Measurements from ENCODE around the gene FAM72A. TPM values are rescaled to one million over a fixed set of nuclear protein-coding genes. Genes with fewer than 3 reads are reported as not detected.
"Not testable (repeated sequence)": the region's sequence is repeated elsewhere in the genome, so short reads cannot be mapped to it uniquely, and the experiment has no call there.

FAM72A gene
- total RNA-seq, 1 experiment from 2014 or later = 29.0 TPM

DNA sequence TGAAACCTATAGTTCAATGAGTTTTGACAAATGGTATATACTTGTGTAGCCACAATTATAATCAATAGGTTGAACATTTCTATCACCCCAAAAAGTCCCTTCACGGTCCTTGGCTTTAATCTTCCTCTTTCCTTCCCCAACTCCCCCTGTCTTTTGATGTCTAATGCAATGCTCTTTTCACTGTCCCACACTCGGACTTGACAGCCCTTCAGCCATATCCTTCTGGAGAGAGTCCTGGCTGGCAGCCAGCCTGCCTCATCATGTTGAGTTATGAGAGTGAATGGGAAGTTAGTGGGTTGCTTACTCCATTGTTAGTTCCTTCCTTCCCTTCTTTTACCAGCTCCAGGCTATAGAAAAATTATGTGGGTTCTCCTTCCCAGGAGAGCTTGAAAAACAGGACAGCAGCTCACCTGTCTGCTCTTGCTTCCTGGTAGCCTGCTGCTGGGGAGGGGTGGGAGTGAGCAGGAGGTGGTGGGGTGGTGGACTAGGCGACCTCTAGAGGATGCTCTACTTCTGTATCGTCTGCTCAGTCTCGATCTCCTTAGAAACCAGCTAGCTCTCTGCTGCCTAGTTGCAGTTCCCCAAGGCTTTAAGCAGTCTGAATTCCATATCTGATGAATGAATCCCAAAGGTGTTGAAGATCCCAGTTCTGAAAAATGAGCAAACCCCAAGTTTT lies 30.5 kb upstream of the FAM72A start:
- H3K4me1 ChIP-seq (ENCODE audit: low read length); H3K79me2 ChIP-seq (ENCODE audit: low read length); H3K9ac ChIP-seq (ENCODE audit: low read length); H4K20me1 ChIP-seq (ENCODE audit: insufficient read depth, low read depth, low read length); H3K9me2 ChIP-seq (replicated peaks; ENCODE audit: insufficient read depth, low read length); DNase-seq; H3K9me3 ChIP-seq (ENCODE audit: low read length); H3K27me3 ChIP-seq (ENCODE audit: low read length); H3K4me3 ChIP-seq (ENCODE audit: low read length); H3K4me2 ChIP-seq (ENCODE audit: low read depth, low read length, poor library complexity, severe bottlenecking); H3K36me3 ChIP-seq (ENCODE audit: insufficient read depth, low read length); H3K27ac ChIP-seq (ENCODE audit: low read length); H2AFZ ChIP-seq (ENCODE audit: low read length): not testable (repeated sequence)

- H3K4me3 ChIP-seq (ENCODE audit: low read length); H3K4me2 ChIP-seq (ENCODE audit: low read depth, low read length, poor library complexity, severe bottlenecking); DNase-seq; H4K20me1 ChIP-seq (ENCODE audit: insufficient read depth, low read depth, low read length); H3K9me3 ChIP-seq (ENCODE audit: low read length); H3K9ac ChIP-seq (ENCODE audit: low read length); H3K36me3 ChIP-seq (ENCODE audit: insufficient read depth, low read length); H3K4me1 ChIP-seq (ENCODE audit: low read length); H3K9me2 ChIP-seq (replicated peaks; ENCODE audit: insufficient read depth, low read length); H3K79me2 ChIP-seq (ENCODE audit: low read length); H3K27me3 ChIP-seq (ENCODE audit: low read length); H2AFZ ChIP-seq (ENCODE audit: low read length); H3K27ac ChIP-seq (ENCODE audit: low read length): not testable (repeated sequence)
These were observed 29.4 kb upstream of the FAM72A start for GRCh38 chr1:206231989-206232388.

DNA sequence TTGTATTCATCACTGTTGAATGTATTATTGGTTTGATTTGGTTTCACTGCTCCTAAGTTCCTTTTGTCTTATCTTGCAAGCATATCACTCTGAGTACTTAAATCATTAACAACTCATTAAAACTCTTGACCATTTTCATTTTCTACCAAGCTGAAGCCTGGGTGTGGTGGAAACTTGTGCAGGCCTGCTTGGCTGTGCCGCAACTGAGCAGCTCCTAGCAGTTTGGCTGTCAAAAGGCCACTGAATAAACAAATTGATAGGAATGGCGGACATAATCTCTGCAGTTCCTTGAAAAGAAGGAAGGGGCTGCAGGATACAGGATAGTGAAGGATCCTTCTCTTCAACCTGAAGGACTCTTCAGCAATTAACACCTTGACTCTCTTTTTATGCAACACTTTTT lies 26.6 kb upstream of the FAM72A start:
- H3K9ac ChIP-seq (ENCODE audit: low read length); H3K27me3 ChIP-seq (ENCODE audit: low read length); H3K36me3 ChIP-seq (ENCODE audit: insufficient read depth, low read length); H4K20me1 ChIP-seq (ENCODE audit: insufficient read depth, low read depth, low read length); H3K4me3 ChIP-seq (ENCODE audit: low read length); H3K27ac ChIP-seq (ENCODE audit: low read length); H3K9me2 ChIP-seq (replicated peaks; ENCODE audit: insufficient read depth, low read length); H3K9me3 ChIP-seq (ENCODE audit: low read length); H3K79me2 ChIP-seq (ENCODE audit: low read length); H2AFZ ChIP-seq (ENCODE audit: low read length); H3K4me1 ChIP-seq (ENCODE audit: low read length); DNase-seq; H3K4me2 ChIP-seq (ENCODE audit: low read depth, low read length, poor library complexity, severe bottlenecking): not testable (repeated sequence)

DNA sequence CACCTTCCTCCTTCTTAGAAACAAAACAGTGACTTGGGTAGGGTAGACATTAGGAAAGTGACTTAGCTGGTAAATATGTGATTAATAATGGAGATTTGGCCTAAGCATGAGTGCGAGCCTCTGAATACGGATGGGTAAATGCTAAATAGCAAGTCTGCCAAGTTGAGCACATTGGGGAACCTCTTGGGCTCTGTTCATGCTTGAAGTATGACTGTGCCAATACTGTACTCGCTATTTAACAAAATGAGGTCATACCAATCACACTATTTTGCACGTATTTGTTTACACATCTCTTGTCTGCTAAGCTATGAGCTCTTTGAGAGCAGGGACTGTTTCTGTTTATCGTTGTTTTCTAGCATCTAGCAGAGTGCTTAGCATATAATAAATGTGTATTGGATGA lies 24.2 kb upstream of the FAM72A start:
- H4K20me1 ChIP-seq (ENCODE audit: insufficient read depth, low read depth, low read length); H3K27ac ChIP-seq (ENCODE audit: low read length): not testable (repeated sequence)

GRCh38 chr1:206225386-206225785 lies 22.7 kb upstream of the FAM72A start:
- H3K4me2 ChIP-seq (ENCODE audit: low read depth, low read length, poor library complexity, severe bottlenecking); H2AFZ ChIP-seq (ENCODE audit: low read length); H3K9me2 ChIP-seq (replicated peaks; ENCODE audit: insufficient read depth, low read length); H3K9me3 ChIP-seq (ENCODE audit: low read length); H3K4me1 ChIP-seq (ENCODE audit: low read length); H4K20me1 ChIP-seq (ENCODE audit: insufficient read depth, low read depth, low read length); H3K79me2 ChIP-seq (ENCODE audit: low read length); H3K4me3 ChIP-seq (ENCODE audit: low read length); H3K36me3 ChIP-seq (ENCODE audit: insufficient read depth, low read length); H3K27me3 ChIP-seq (ENCODE audit: low read length); H3K9ac ChIP-seq (ENCODE audit: low read length); DNase-seq; H3K27ac ChIP-seq (ENCODE audit: low read length): not testable (repeated sequence)

More for the DNA sequence above, 24.2 kb upstream of the FAM72A start:
- H3K36me3 ChIP-seq (ENCODE audit: insufficient read depth, low read length); H3K4me1 ChIP-seq (ENCODE audit: low read length); H3K4me2 ChIP-seq (ENCODE audit: low read depth, low read length, poor library complexity, severe bottlenecking); H3K9me3 ChIP-seq (ENCODE audit: low read length); H2AFZ ChIP-seq (ENCODE audit: low read length); H3K9ac ChIP-seq (ENCODE audit: low read length); H3K9me2 ChIP-seq (replicated peaks; ENCODE audit: insufficient read depth, low read length); DNase-seq; H3K27me3 ChIP-seq (ENCODE audit: low read length); H3K4me3 ChIP-seq (ENCODE audit: low read length); H3K79me2 ChIP-seq (ENCODE audit: low read length): not testable (repeated sequence)

GRCh38 chr1:206224190-206224776 lies 21.6 kb upstream of the FAM72A start:
- not testable (repeated sequence) for H2AFZ ChIP-seq (ENCODE audit: low read length); H3K27me3 ChIP-seq (ENCODE audit: low read length); H3K9me3 ChIP-seq (ENCODE audit: low read length); H3K36me3 ChIP-seq (ENCODE audit: insufficient read depth, low read length); H3K9me2 ChIP-seq (replicated peaks; ENCODE audit: insufficient read depth, low read length); H3K4me1 ChIP-seq (ENCODE audit: low read length); H4K20me1 ChIP-seq (ENCODE audit: insufficient read depth, low read depth, low read length); H3K4me2 ChIP-seq (ENCODE audit: low read depth, low read length, poor library complexity, severe bottlenecking); H3K4me3 ChIP-seq (ENCODE audit: low read length); H3K79me2 ChIP-seq (ENCODE audit: low read length); H3K27ac ChIP-seq (ENCODE audit: low read length); DNase-seq; H3K9ac ChIP-seq (ENCODE audit: low read length)

DNA sequence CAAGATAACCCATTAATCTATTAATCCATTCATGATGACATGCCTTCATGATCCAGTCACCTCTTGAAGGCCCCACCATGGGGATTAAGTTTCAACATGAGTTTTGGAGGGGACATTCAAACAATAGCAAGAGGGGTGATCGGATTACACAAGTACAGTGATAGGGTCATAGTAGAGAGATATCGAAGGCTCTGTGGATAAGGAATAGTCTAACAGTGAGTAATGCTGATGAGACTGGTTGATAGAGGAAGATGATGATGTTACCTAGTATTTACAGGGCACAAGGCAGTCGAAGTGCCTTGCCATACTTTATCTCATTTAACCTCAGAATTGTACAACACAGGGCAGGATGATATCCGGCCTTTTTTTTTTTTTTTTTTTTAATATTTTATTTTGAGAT lies 18.9 kb upstream of the FAM72A start:
- H4K20me1 ChIP-seq (ENCODE audit: insufficient read depth, low read depth, low read length); H3K27me3 ChIP-seq (ENCODE audit: low read length); H3K36me3 ChIP-seq (ENCODE audit: insufficient read depth, low read length); H3K79me2 ChIP-seq (ENCODE audit: low read length); DNase-seq; H3K4me2 ChIP-seq (ENCODE audit: low read depth, low read length, poor library complexity, severe bottlenecking); H3K9me2 ChIP-seq (replicated peaks; ENCODE audit: insufficient read depth, low read length); H3K9ac ChIP-seq (ENCODE audit: low read length); H3K4me3 ChIP-seq (ENCODE audit: low read length); H2AFZ ChIP-seq (ENCODE audit: low read length); H3K27ac ChIP-seq (ENCODE audit: low read length); H3K9me3 ChIP-seq (ENCODE audit: low read length); H3K4me1 ChIP-seq (ENCODE audit: low read length): not testable (repeated sequence)

DNA sequence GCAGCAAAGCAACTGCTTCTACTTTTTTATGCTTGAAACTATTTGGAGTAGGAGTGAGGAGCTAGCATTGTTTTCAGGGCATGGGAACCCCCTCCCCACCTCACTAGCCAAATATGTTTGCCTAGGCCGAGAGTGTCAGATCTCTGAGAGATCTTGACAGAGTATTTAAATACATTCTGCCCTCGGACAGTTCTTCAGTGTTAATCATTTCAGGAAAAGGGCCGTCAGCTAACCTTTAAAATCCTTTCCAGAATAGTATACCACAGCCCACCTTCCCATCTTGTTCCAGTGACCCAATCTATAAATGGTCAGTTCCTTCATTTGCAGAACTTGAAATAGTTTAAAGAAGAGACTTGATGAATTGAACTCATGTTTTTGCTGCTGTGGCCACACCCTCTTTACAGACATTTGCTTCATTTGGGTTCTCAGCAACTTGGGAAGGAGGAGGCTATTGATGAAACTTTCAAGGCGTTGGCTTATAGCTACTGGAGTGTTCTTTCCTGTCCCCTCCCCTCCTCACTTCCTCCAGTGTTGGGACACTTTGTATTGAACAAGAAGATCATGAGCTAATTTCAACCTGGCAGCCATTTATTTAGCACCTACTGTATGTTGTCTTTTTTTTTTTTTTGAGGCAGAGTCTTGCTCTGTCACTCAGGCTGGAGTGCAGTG lies 17.8 kb upstream of the FAM72A start:
- not testable (repeated sequence) for H3K4me2 ChIP-seq (ENCODE audit: low read depth, low read length, poor library complexity, severe bottlenecking); H3K9me2 ChIP-seq (replicated peaks; ENCODE audit: insufficient read depth, low read length); H2AFZ ChIP-seq (ENCODE audit: low read length)

More for the DNA sequence above, 17.8 kb upstream of the FAM72A start:
- not testable (repeated sequence) for H3K4me3 ChIP-seq (ENCODE audit: low read length); DNase-seq; H3K9ac ChIP-seq (ENCODE audit: low read length); H3K79me2 ChIP-seq (ENCODE audit: low read length); H4K20me1 ChIP-seq (ENCODE audit: insufficient read depth, low read depth, low read length); H3K4me1 ChIP-seq (ENCODE audit: low read length); H3K9me3 ChIP-seq (ENCODE audit: low read length); H3K36me3 ChIP-seq (ENCODE audit: insufficient read depth, low read length); H3K27me3 ChIP-seq (ENCODE audit: low read length); H3K27ac ChIP-seq (ENCODE audit: low read length)

Measured in Karpas-422 (cell line).